ENCODE data around the gene CHST6.

- TF ChIP-seq CTCF (IDR thresholded peaks at IDR 0.05; ENCODE audit: extremely low read depth in 1 of 2, insufficient read depth in 1 of 2, low read depth in 1 of 2, low read length in 2 of 2) (no peak), POLR2A (IDR thresholded peaks at IDR 0.05; ENCODE audit: low read depth, low read length) (no peak), EZH2 (IDR thresholded peaks at IDR 0.05; ENCODE audit: borderline replicate concordance, low read depth, low read length, severe bottlenecking) (no peak), MYC (IDR thresholded peaks at IDR 0.05; ENCODE audit: low read depth, low read length) (no peak), POLR2AphosphoS5 (IDR thresholded peaks at IDR 0.05; ENCODE audit: insufficient read depth, low read depth, low read length) (no peak), JUN (IDR thresholded peaks at IDR 0.05; ENCODE audit: borderline replicate concordance, insufficient read depth, insufficient read length, low read depth) (no peak), MAX (IDR thresholded peaks at IDR 0.05; ENCODE audit: insufficient read depth, insufficient read length) (no peak), FOS (IDR thresholded peaks at IDR 0.05; ENCODE audit: borderline replicate concordance, insufficient read depth, low read length) (no peak)
Observed at GRCh38 chr16:75429621-75430403, 65.4 kb downstream of the CHST6 start.
